ENCODE results near the gene NQO2.

Gene NQO2

GRCh38 chr6:3068329-3069214 is 68.9 kb downstream of the NQO2 start, which contains the start of gene RIPK1 (continued):
- no peak for TF ChIP-seq ZNF280D (tag by site-specific recombination; IDR thresholded peaks at IDR 0.05)
- TF ChIP-seq ZNF362 (tag by site-specific recombination; IDR thresholded peaks at IDR 0.05), result no peak
- TF ChIP-seq ZNF366 (tag by site-specific recombination; conservative IDR thresholded peaks at IDR 0.05), result no peak
- no peak for TF ChIP-seq ZNF121 (tag by site-specific recombination; IDR thresholded peaks at IDR 0.05)
- TF ChIP-seq ZNF214 (tag by site-specific recombination; IDR thresholded peaks at IDR 0.05; ENCODE audit: borderline replicate concordance), result no peak
- TF ChIP-seq SETDB1 (IDR thresholded peaks at IDR 0.05; ENCODE audit: insufficient read length, low read length), result no peak
- no peak for TF ChIP-seq ZNF132 (tag by site-specific recombination; IDR thresholded peaks at IDR 0.05; ENCODE audit: borderline replicate concordance)
- TF ChIP-seq ZNF114 (tag by site-specific recombination; IDR thresholded peaks at IDR 0.05), result no peak
- TF ChIP-seq ZBTB6 (tag by site-specific recombination; IDR thresholded peaks at IDR 0.05), result no peak
- peak; percentile 85 for TF ChIP-seq CTCF (tag by site-specific recombination; IDR thresholded peaks at IDR 0.05)
- TF ChIP-seq ZNF660 (tag by site-specific recombination; IDR thresholded peaks at IDR 0.05), result 0 out of 2 replicates have a peak, but pooled peaks have one; percentile 49
- no peak for TF ChIP-seq SALL2 (tag by site-specific recombination; IDR thresholded peaks at IDR 0.05; ENCODE audit: borderline replicate concordance)
- TF ChIP-seq ZNF692 (tag by site-specific recombination; IDR thresholded peaks at IDR 0.05), result peak; percentile 82
- no peak; the same call in 1 of the 2 replicates for TF ChIP-seq ZNF513 (tag by site-specific recombination; IDR thresholded peaks at IDR 0.05)
- no peak; the same call in 1 of the 2 replicates for TF ChIP-seq HOXC10 (CRISPR knock-in tag; IDR thresholded peaks at IDR 0.05)
- TF ChIP-seq ZNF670 (tag by site-specific recombination; IDR thresholded peaks at IDR 0.05; ENCODE audit: low read depth), result no peak
- no peak for TF ChIP-seq ZNF324 (tag by site-specific recombination; IDR thresholded peaks at IDR 0.05)
- TF ChIP-seq ZEB2 (tag by site-specific recombination; IDR thresholded peaks at IDR 0.05), result peak; percentile 68
- TF ChIP-seq ZNF157 (tag by site-specific recombination; IDR thresholded peaks at IDR 0.05), result no peak
- TF ChIP-seq KLF8 (tag by site-specific recombination; IDR thresholded peaks at IDR 0.05), result peak; percentile 92
- no peak for TF ChIP-seq REST (tag by site-specific recombination; IDR thresholded peaks at IDR 0.05)
- TF ChIP-seq PRDM4 (tag by site-specific recombination; IDR thresholded peaks at IDR 0.05), result no peak
